DND-41 (cell line): ENCODE measurements around the gene RHBDF2.

Source experiments
- ATAC-seq: fragments of 200-7000 bp; cut with Tn5 transposase; 3 replicates; pipeline ENCODE4 v1.9.1; 2021; ENCODE audit warnings: low read depth; ENCODE audit not compliant: insufficient read depth
- DNase-seq: peaks from one replicate; pipeline ENCODE4 v3.0.0-alpha.2; 2020
- H2AFZ ChIP-seq: 2 replicates; pipeline ENCODE4 v1.6.0; 2012; ENCODE audit warnings: low read depth, low read length
- H3K27ac ChIP-seq: 2 replicates; pipeline ENCODE4 v1.5.1; 2012; ENCODE audit warnings: low read length, inconsistent platforms
- H3K27me3 ChIP-seq: fragments of 200-600 bp; sonication (generic); 2 replicates; pipeline ENCODE4 v1.6.0; 2012; ENCODE audit warnings: low read length, mild to moderate bottlenecking, inconsistent platforms; ENCODE audit not compliant: insufficient read depth, poor library complexity
- H3K36me3 ChIP-seq: 2 replicates; pipeline ENCODE4 v1.5.1; 2012; ENCODE audit warnings: low read length, inconsistent platforms; ENCODE audit not compliant: insufficient read depth
- H3K4me1 ChIP-seq: 2 replicates; pipeline ENCODE4 v1.5.1; 2012; ENCODE audit warnings: mild to moderate bottlenecking, low read length; ENCODE audit not compliant: insufficient read depth
- H3K4me2 ChIP-seq: 2 replicates; pipeline ENCODE4 v1.6.0; 2012; ENCODE audit warnings: mild to moderate bottlenecking, moderate library complexity, low read length, inconsistent platforms; ENCODE audit not compliant: insufficient read depth
- H3K4me3 ChIP-seq, 2 experiments: fragments of 200-600 bp in 1 of 2; shearing (Covaris generic) in 1 of 2; 2 replicates each; pipeline ENCODE4 v1.5.1; 2012 to 2016; ENCODE audit warnings: inconsistent platforms in 2 of 2, low read length in 2 of 2, mild to moderate bottlenecking in 2 of 2, low read depth in 1 of 2, moderate library complexity in 1 of 2
- H3K79me2 ChIP-seq: 2 replicates; pipeline ENCODE4 v1.6.0; 2012; ENCODE audit warnings: low read length, inconsistent platforms; ENCODE audit not compliant: insufficient read depth
- H3K9ac ChIP-seq: 2 replicates; pipeline ENCODE4 v1.6.0; 2012; ENCODE audit warnings: low read depth, mild to moderate bottlenecking, inconsistent platforms, low read length, moderate library complexity
- H3K9me3 ChIP-seq: 2 replicates; pipeline ENCODE4 v1.5.1; 2012; ENCODE audit warnings: low read length, moderate library complexity, mild to moderate bottlenecking, inconsistent platforms; ENCODE audit not compliant: insufficient read depth, severe bottlenecking
- H4K20me1 ChIP-seq: 2 replicates; pipeline ENCODE4 v1.6.0; 2012; ENCODE audit warnings: low read length; ENCODE audit not compliant: insufficient read depth
- EZH2 ChIP-seq: IDR thresholded peaks from 3 replicates; pipeline ENCODE4 v1.6.1; 2012; ENCODE audit warnings: borderline replicate concordance, low read depth, mild to moderate bottlenecking, moderate library complexity, low read length, inconsistent platforms; ENCODE audit not compliant: severe bottlenecking
- TF ChIP-seq, protein P1 (sequence below): IDR thresholded peaks from 2 replicates; pipeline ENCODE4 v1.5.1; 2012; ENCODE audit warnings: borderline replicate concordance, low read length, moderate library complexity, mild to moderate bottlenecking; ENCODE audit not compliant: poor library complexity, severe bottlenecking; ENCODE audit errors: extremely low read depth

Gene RHBDF2

DNA sequence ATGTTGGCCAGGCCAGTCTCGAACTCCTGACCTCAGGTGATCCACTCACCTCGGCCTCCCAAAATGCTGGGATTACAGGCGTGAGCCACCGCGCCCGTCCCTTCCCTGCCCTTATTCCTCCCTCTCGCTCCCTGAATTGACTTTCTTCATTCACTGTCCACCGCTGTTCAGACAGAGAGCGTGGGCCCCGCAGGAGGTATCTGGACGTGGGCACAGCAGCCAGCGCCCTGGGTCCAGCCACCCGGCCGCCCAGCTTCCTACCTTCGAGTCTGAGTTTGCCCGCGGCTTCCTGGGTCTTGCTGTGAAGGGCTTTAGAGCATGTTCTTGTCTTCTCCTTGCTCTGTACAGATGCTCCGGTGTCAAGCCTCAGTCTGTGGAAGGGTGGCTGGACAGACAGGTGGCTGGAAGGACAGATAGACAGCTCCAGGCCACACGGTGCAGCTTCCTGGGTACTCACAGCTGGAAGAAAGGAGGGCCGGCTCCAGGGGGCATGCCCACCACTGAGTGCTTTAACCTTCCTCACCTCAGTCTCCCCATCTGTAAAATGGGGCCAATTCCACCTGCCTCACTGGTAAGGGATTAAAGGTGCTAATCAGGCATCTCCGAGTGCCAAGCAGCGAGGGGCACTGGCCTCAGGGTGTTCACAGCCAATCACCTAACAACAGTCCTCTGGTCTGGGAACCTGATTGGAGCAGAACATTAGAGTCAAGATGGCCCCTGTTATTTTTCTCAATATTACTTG lies 13.6 kb downstream of the RHBDF2 start:
- Histone ChIP-seq H3K4me2 (no peak overlapping the region), H3K4me3 (no peak overlapping the region)

DNA sequence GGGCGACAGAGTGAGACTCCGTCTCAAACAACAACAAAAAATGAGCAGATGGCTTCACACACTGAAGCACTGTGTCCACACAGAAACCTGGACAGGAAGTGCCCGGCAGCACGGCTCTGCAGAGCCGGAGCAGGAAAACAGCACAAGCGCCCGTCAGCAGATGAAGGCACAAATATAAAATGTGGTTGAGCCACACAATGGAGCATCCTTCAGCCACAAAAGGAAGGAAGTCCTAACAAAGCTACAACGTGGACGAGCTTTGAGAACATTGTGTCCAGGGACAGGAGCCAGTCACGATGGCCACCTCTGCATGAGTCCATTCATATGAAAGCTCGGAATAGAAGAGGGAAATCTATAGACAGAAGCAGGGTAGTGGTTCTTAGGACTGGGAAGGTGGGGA lies 15.7 kb downstream of the RHBDF2 start:
- DNase-seq = no peak
- H4K20me1 ChIP-seq = no peaks in the 10 kb centered on the region
- no peak overlapping the region for H3K4me2 ChIP-seq
- no peaks in the 10 kb centered on the region for H3K79me2 ChIP-seq
- H3K9ac ChIP-seq = no peak overlapping the region
- no peaks in the 10 kb centered on the region for H3K4me1 ChIP-seq
- no peak overlapping the region for H2AFZ ChIP-seq
- H3K4me3 ChIP-seq = no peak overlapping the region
- H3K36me3 ChIP-seq = no peaks in the 10 kb centered on the region
- H3K9me3 ChIP-seq = no peaks in the 10 kb centered on the region
- TF ChIP-seq, protein P1, sequence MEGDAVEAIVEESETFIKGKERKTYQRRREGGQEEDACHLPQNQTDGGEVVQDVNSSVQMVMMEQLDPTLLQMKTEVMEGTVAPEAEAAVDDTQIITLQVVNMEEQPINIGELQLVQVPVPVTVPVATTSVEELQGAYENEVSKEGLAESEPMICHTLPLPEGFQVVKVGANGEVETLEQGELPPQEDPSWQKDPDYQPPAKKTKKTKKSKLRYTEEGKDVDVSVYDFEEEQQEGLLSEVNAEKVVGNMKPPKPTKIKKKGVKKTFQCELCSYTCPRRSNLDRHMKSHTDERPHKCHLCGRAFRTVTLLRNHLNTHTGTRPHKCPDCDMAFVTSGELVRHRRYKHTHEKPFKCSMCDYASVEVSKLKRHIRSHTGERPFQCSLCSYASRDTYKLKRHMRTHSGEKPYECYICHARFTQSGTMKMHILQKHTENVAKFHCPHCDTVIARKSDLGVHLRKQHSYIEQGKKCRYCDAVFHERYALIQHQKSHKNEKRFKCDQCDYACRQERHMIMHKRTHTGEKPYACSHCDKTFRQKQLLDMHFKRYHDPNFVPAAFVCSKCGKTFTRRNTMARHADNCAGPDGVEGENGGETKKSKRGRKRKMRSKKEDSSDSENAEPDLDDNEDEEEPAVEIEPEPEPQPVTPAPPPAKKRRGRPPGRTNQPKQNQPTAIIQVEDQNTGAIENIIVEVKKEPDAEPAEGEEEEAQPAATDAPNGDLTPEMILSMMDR = no peak
- TF ChIP-seq EZH2 = no peak
- H3K27me3 ChIP-seq = no peaks in the 10 kb centered on the region
- H3K27ac ChIP-seq = no peak overlapping the region
- no peak for ATAC-seq

More for the DNA sequence above, 13.6 kb downstream of the RHBDF2 start:
- no peak for TF ChIP-seq EZH2
- TF ChIP-seq, protein P1 = no peak
- Histone ChIP-seq H3K9ac (no peak overlapping the region), H3K4me1 (no peaks in the 10 kb centered on the region), H3K27ac (no peak overlapping the region), H3K27me3 (no peaks in the 10 kb centered on the region), H2AFZ (no peak overlapping the region), H3K79me2 (no peaks in the 10 kb centered on the region), H4K20me1 (no peaks in the 10 kb centered on the region), H3K9me3 (no peaks in the 10 kb centered on the region), H3K36me3 (no peaks in the 10 kb centered on the region)
- DNase-seq (no peak), ATAC-seq (no peak)

DNA sequence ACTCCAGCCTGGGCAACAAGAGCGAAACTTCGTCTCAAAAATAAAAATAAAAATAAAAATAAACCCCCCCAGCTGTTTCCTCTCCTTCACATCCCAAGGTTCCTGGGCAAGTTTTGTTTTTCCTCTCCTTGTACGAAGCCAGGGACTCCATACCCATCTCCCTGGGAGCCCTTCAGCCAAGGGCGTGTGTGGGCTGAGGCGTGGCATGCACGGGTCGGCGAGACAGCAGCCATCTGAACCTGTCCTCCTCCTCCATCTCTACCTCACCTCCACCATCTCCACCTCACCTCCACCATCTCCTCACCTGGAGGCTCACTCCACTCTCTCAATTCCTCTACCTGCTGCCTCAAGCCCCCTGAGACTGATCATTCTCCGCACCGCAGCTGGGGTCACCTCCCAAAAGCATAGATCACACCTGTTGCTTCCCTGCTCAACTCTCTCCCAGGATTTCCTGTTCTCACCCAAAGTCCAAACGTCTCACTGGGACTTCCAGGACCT lies 16.9 kb downstream of the RHBDF2 start:
- no peak overlapping the region for H3K4me3 ChIP-seq
- no peak overlapping the region for H3K9ac ChIP-seq
- H3K27me3 ChIP-seq = no peaks in the 10 kb centered on the region
- TF ChIP-seq, protein P1 = no peak
- no peak for TF ChIP-seq EZH2
- H3K4me2 ChIP-seq = no peak overlapping the region
- H3K27ac ChIP-seq = no peak overlapping the region
- no peaks in the 10 kb centered on the region for H3K36me3 ChIP-seq
- DNase-seq (no peak), ATAC-seq (no peak)
- H4K20me1 ChIP-seq = no peaks in the 10 kb centered on the region
- no peaks in the 10 kb centered on the region for H3K4me1 ChIP-seq
- no peaks in the 10 kb centered on the region for H3K9me3 ChIP-seq
- no peak overlapping the region for H2AFZ ChIP-seq
- no peaks in the 10 kb centered on the region for H3K79me2 ChIP-seq
